SK-N-SH (cell line): ENCODE results near the gene CUX1. TPM values are rescaled to one million over a fixed set of nuclear protein-coding genes. Genes with fewer than 3 reads are reported as not detected.

Experiments used
- CTCF ChIA-PET: fragments of 300-600, 350-600 bp; formaldehyde crosslinking; extraction: SDS; loops from one replicate; lab custom pipeline; 2021; lab: Yijun Ruan, JAX
- POLR2A ChIA-PET: fragments of 350-600 bp; sonication (Branson Sonifier 250); formaldehyde crosslinking; extraction: SDS; loops from one replicate; lab custom pipeline; 2020; ENCODE audit warnings: antibody characterized with exemption, inconsistent platforms; lab: Yijun Ruan, JAX
- DNase-seq: peaks from one replicate; pipeline ENCODE4 v3.0.0; 2012
- H2AFZ ChIP-seq: fragments of 200-600 bp; sonication (generic); 2 replicates; pipeline ENCODE4 v1.8.1; 2016; ENCODE audit warnings: antibody characterized with exemption, mild to moderate bottlenecking, low read depth
- H3F3A ChIP-seq: fragments of 200-600 bp; sonication (generic); replicated peaks from 2 replicates; pipeline ENCODE3; 2016; ENCODE audit warnings: antibody characterized with exemption, mild to moderate bottlenecking; ENCODE audit not compliant: insufficient read depth
- H3K27ac ChIP-seq, 2 experiments: fragments of 200-500 bp in 1 of 2; fragments of 200-600 bp in 1 of 2; sonication (Bioruptor generic) in 1 of 2; sonication (generic), shearing (Covaris generic) in 1 of 2; 2 replicates each; pipeline versions ENCODE4 v1.5.1 to v1.6.1; 2014 to 2016; ENCODE audit warnings: low read depth in 2 of 2, inconsistent platforms in 1 of 2, low read length in 1 of 2, mild to moderate bottlenecking in 1 of 2, mixed read lengths in 1 of 2
- H3K27me3 ChIP-seq: fragments of 200-600 bp; sonication (generic), shearing (Covaris generic); 2 replicates; pipeline ENCODE4 v1.6.1; 2016; ENCODE audit warnings: mixed run types; ENCODE audit not compliant: insufficient read depth
- H3K36me3 ChIP-seq, 2 experiments: fragments of 200-500 bp in 1 of 2; fragments of 200-600 bp in 1 of 2; sonication (Bioruptor generic) in 1 of 2; sonication (generic) in 1 of 2; replicated peaks in 1 of 2; 2 replicates each; pipeline versions ENCODE3 to v1.5.1; 2014 to 2016; ENCODE audit warnings: low read length in 1 of 2, mild to moderate bottlenecking in 1 of 2; ENCODE audit not compliant: insufficient read depth in 2 of 2, control insufficient read depth in 1 of 2
- H3K4me1 ChIP-seq, 2 experiments: fragments of 200-500 bp in 1 of 2; fragments of 200-600 bp in 1 of 2; sonication (Bioruptor generic) in 1 of 2; sonication (generic), shearing (Covaris generic) in 1 of 2; 2 replicates each; pipeline versions ENCODE4 v1.5.1 to v1.6.1; 2014 to 2016; ENCODE audit warnings: low read depth in 1 of 2, low read length in 1 of 2, mixed run types in 1 of 2; ENCODE audit not compliant: insufficient read depth in 2 of 2, control insufficient read depth in 1 of 2
- H3K4me2 ChIP-seq: fragments of 200-600 bp; sonication (generic), shearing (Covaris generic); 2 replicates; pipeline ENCODE4 v1.6.1; 2017; ENCODE audit warnings: mixed run types
- H3K4me3 ChIP-seq, 2 experiments: fragments of 200-500 bp in 1 of 2; fragments of 200-600 bp in 1 of 2; sonication (Bioruptor generic) in 1 of 2; sonication (generic), shearing (Covaris generic) in 1 of 2; 2 replicates each; pipeline versions ENCODE4 v1.5.1 to v1.8.1; 2014 to 2016; ENCODE audit warnings: low read depth in 2 of 2, inconsistent platforms in 1 of 2, low read length in 1 of 2, mild to moderate bottlenecking in 1 of 2, mixed read lengths in 1 of 2, moderate library complexity in 1 of 2
- H3K79me2 ChIP-seq: fragments of 200-600 bp; sonication (generic); 2 replicates; pipeline ENCODE4 v1.8.1; 2017; ENCODE audit warnings: mild to moderate bottlenecking; ENCODE audit not compliant: insufficient read depth
- H3K9ac ChIP-seq: fragments of 200-600 bp; sonication (generic); 2 replicates; pipeline ENCODE4 v1.6.1; 2017; ENCODE audit warnings: mixed run types
- H3K9me2 ChIP-seq: fragments of 200-600 bp; sonication (generic); 2 replicates; pipeline ENCODE4 v1.6.1; 2017; ENCODE audit warnings: mixed run types
- H3K9me3 ChIP-seq: fragments of 200-600 bp; sonication (generic); 2 replicates; pipeline ENCODE4 v1.6.1; 2017; ENCODE audit warnings: mixed run types, mild to moderate bottlenecking, moderate library complexity
- H4K20me1 ChIP-seq: fragments of 200-600 bp; sonication (generic); 2 replicates; pipeline ENCODE4 v1.6.1; 2017; ENCODE audit warnings: mild to moderate bottlenecking, mixed run types; ENCODE audit not compliant: insufficient read depth
- CHD2 ChIP-seq: fragments of 150-350 bp; IDR thresholded peaks from 2 replicates; pipeline ENCODE4 v1.6.1; 2018; ENCODE audit warnings: low read length; ENCODE audit not compliant: partially characterized antibody
- ELF1 ChIP-seq: IDR thresholded peaks from 2 replicates; pipeline ENCODE4 v1.4.0; 2012
- FOSL2 ChIP-seq: IDR thresholded peaks from 2 replicates; pipeline ENCODE4 v1.4.0; 2012; ENCODE audit warnings: low read depth, mild to moderate bottlenecking, moderate library complexity, borderline replicate concordance
- GABPA ChIP-seq: IDR thresholded peaks from 2 replicates; pipeline ENCODE4 v1.4.0; 2012; ENCODE audit warnings: low read depth, mild to moderate bottlenecking
- GATA2 ChIP-seq: sonication (generic); formaldehyde crosslinking; IDR thresholded peaks from 2 replicates; pipeline ENCODE4 v1.5.0; 2020; ENCODE audit warnings: mild to moderate bottlenecking, missing genetic modification reagents
- JUND ChIP-seq: IDR thresholded peaks from 2 replicates; pipeline ENCODE4 v1.4.0; 2012
- MAX ChIP-seq: IDR thresholded peaks from 2 replicates; pipeline ENCODE4 v1.4.0; 2012; ENCODE audit warnings: low read depth
- MXI1 ChIP-seq: IDR thresholded peaks from 2 replicates; pipeline ENCODE4 v1.6.1; 2012; ENCODE audit warnings: mild to moderate bottlenecking, low read depth, low read length, improper control_type of control experiment
- PBX3 ChIP-seq: IDR thresholded peaks from 2 replicates; pipeline ENCODE4; 2012
- POLR2AphosphoS5 ChIP-seq: IDR thresholded peaks from 2 replicates; pipeline ENCODE4 v1.6.1; 2012; ENCODE audit warnings: low read depth, low read length
- RAD21 ChIP-seq: IDR thresholded peaks from 2 replicates; pipeline ENCODE4 v1.6.1; 2012; ENCODE audit warnings: mild to moderate bottlenecking, low read length
- RCOR1 ChIP-seq: fragments of 150-350 bp; IDR thresholded peaks from 2 replicates; pipeline ENCODE4 v1.6.1; 2017; ENCODE audit warnings: antibody characterized with exemption, low read length
- RFX5 ChIP-seq: IDR thresholded peaks from 2 replicates; pipeline ENCODE4 v1.6.1; 2012; ENCODE audit warnings: mild to moderate bottlenecking, improper control_type of control experiment, low read length
- RXRA ChIP-seq: IDR thresholded peaks from 2 replicates; pipeline ENCODE4 v1.4.0; 2012; ENCODE audit warnings: low read depth, mild to moderate bottlenecking, borderline replicate concordance
- SIN3A ChIP-seq: IDR thresholded peaks from 2 replicates; pipeline ENCODE4 v1.6.1; 2012; ENCODE audit warnings: low read depth, mild to moderate bottlenecking, low read length, moderate library complexity, borderline replicate concordance
- TAF1 ChIP-seq: IDR thresholded peaks from 2 replicates; pipeline ENCODE4 v1.6.1; 2012; ENCODE audit warnings: low read depth, mild to moderate bottlenecking, low read length, moderate library complexity, borderline replicate concordance
- TCF12 ChIP-seq: IDR thresholded peaks from 2 replicates; pipeline ENCODE4 v1.4.0; 2012
- TEAD4 ChIP-seq: IDR thresholded peaks from 2 replicates; pipeline ENCODE4 v1.4.0; 2012; ENCODE audit warnings: mild to moderate bottlenecking, borderline replicate concordance; ENCODE audit not compliant: insufficient read depth
- YY1 ChIP-seq: IDR thresholded peaks from 2 replicates; pipeline ENCODE4 v1.4.0; 2012; ENCODE audit warnings: low read depth, mild to moderate bottlenecking
- WGBS: methylation state at CpG from one replicate; pipeline ENCODE4 v1.1.6; 2017; ENCODE audit warnings: low lambda C conversion rate; 5-methylcytosine and 5-hydroxymethylcytosine counted together
- polyA plus RNA-seq, 3 experiments: library from polyadenylated mRNA; depleted of rRNA; stranded (reverse); fragments of >200 nt; gene quantifications; 2 replicates each; pipeline ENCODE4 v1.2.3, GENCODE V29; 2012
- TF ChIP-seq, protein P1 (sequence below): fragments of 150-350 bp; IDR thresholded peaks from 2 replicates; pipeline ENCODE4 v1.6.1; 2016; ENCODE audit warnings: mild to moderate bottlenecking, low read depth, low read length
- TF ChIP-seq, protein P2 (sequence below): fragments of 200-600 bp; sonication (generic); IDR thresholded peaks from 2 replicates; pipeline ENCODE4 v1.6.1; 2017; ENCODE audit warnings: antibody characterized with exemption, mild to moderate bottlenecking, moderate library complexity

Gene CUX1
- polyA plus RNA-seq, 1 of the 3 experiments (the other 2 are of a cell fraction), result 68.6 TPM

- no peaks in the 10 kb centered on the region for H4K20me1 ChIP-seq
- peaks cover 0 to 5% of the 10 kb centered on the region in 2 experiments; a peak in 1 of 4 replicates for H3K4me1 ChIP-seq
- no peak for DNase-seq
- no peaks in the 10 kb centered on the region for H3F3A ChIP-seq
- no peaks in the 10 kb centered on the region for H3K79me2 ChIP-seq
- H3K27me3 ChIP-seq, result no peaks in the 10 kb centered on the region
- no peak overlapping the region; a peak in 1 of 4 replicates for H3K27ac ChIP-seq
- CTCF ChIA-PET, result interaction anchor here (1.0 to 1.7 kb wide), 2 partner anchors 13 to 35 kb away, joined by 3 to 4 read pairs; no protein-coding TSS in a partner anchor
- TF ChIP-seq RXRA (no peak), SIN3A (no peak), GABPA (no peak), JUND (no peak), CHD2 (no peak), YY1 (no peak), FOSL2 (no peak), TEAD4 (no peak), POLR2AphosphoS5 (no peak), GATA2 (CRISPR knock-in tag) (no peak), RCOR1 (no peak), PBX3 (no peak), TCF12 (no peak), TAF1 (no peak), ELF1 (no peak), RAD21 (no peak)
- TF ChIP-seq, protein P1, sequence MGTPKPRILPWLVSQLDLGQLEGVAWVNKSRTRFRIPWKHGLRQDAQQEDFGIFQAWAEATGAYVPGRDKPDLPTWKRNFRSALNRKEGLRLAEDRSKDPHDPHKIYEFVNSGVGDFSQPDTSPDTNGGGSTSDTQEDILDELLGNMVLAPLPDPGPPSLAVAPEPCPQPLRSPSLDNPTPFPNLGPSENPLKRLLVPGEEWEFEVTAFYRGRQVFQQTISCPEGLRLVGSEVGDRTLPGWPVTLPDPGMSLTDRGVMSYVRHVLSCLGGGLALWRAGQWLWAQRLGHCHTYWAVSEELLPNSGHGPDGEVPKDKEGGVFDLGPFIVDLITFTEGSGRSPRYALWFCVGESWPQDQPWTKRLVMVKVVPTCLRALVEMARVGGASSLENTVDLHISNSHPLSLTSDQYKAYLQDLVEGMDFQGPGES, result no peak
- POLR2A ChIA-PET, result no interaction called here
- WGBS, result 97% methylated on average over 27 of the region's 27 CpGs
- no peaks in the 10 kb centered on the region for H3K9me3 ChIP-seq
- no peaks in the 10 kb centered on the region for H3K9me2 ChIP-seq
- H3K4me2 ChIP-seq, result no peak overlapping the region
- peaks cover 33 to 68% of the 10 kb centered on the region in 2 experiments for H3K36me3 ChIP-seq
- H3K9ac ChIP-seq, result no peak overlapping the region
- no peak overlapping the region for H2AFZ ChIP-seq
- no peak overlapping the region for H3K4me3 ChIP-seq
Measured at GRCh38 chr7:102201576-102201975, 384.1 kb downstream of the CUX1 start.

DNA sequence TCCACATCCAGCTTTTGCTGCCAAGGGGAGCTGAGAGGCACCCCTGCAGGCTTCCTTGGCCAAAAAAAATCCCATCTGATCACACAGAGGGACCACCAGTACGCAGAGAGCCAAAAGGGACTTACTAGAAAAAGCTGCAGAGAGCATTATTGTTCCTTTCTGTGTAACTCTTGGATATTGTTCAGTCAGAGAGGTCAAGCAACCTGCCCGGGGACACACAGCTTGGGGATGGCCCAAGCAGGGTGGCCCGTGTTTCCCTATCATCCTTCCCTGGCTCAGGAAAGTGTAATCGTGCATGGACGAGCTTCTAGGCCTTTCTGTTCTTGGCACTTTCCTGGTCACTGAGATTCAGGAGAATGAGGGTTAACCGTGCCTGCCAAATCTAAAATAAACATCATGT is 385.1 kb downstream of the CUX1 start:
- Histone ChIP-seq H3K9me3 (no peaks in the 10 kb centered on the region), H3K27me3 (no peaks in the 10 kb centered on the region), H2AFZ (no peak overlapping the region), H3K4me1 (peaks cover 0 to 5% of the 10 kb centered on the region in 2 experiments; a peak in 1 of 4 replicates), H3K36me3 (peaks cover 33 to 58% of the 10 kb centered on the region in 2 experiments), H3F3A (no peaks in the 10 kb centered on the region), H3K79me2 (no peaks in the 10 kb centered on the region), H3K4me3 (no peak overlapping the region), H4K20me1 (no peaks in the 10 kb centered on the region), H3K9me2 (no peaks in the 10 kb centered on the region), H3K27ac (no peak overlapping the region), H3K4me2 (no peak overlapping the region), H3K9ac (no peak overlapping the region)
- no peak for DNase-seq
- WGBS, result 92% methylated on average over 6 of the region's 6 CpGs
- ChIA-PET CTCF (interaction anchor here (0.6 to 0.9 kb wide), 2 partner anchors 21 to 1733 kb away, joined by 3 read pairs; no protein-coding TSS in a partner anchor), POLR2A (no interaction called here)
- no peak for TF ChIP-seq MXI1
- no peak for TF ChIP-seq ELF1
- no peak for TF ChIP-seq MAX
- TF ChIP-seq, protein P2, sequence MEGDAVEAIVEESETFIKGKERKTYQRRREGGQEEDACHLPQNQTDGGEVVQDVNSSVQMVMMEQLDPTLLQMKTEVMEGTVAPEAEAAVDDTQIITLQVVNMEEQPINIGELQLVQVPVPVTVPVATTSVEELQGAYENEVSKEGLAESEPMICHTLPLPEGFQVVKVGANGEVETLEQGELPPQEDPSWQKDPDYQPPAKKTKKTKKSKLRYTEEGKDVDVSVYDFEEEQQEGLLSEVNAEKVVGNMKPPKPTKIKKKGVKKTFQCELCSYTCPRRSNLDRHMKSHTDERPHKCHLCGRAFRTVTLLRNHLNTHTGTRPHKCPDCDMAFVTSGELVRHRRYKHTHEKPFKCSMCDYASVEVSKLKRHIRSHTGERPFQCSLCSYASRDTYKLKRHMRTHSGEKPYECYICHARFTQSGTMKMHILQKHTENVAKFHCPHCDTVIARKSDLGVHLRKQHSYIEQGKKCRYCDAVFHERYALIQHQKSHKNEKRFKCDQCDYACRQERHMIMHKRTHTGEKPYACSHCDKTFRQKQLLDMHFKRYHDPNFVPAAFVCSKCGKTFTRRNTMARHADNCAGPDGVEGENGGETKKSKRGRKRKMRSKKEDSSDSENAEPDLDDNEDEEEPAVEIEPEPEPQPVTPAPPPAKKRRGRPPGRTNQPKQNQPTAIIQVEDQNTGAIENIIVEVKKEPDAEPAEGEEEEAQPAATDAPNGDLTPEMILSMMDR, result no peak
- TF ChIP-seq JUND, result no peak
- TF ChIP-seq GATA2 (CRISPR knock-in tag), result no peak
- TF ChIP-seq, protein P1, result no peak
- no peak for TF ChIP-seq CHD2
- no peak for TF ChIP-seq GABPA
- no peak for TF ChIP-seq RFX5
- no peak for TF ChIP-seq TCF12
- TF ChIP-seq POLR2AphosphoS5, result no peak
